HG03442 (cell line): ENCODE results near the gene ASF1B.

Experiments used
- ATAC-seq: cut with Tn5 transposase; IDR thresholded peaks from one replicate; pipeline ENCODE4 v1.9.1; 2021; ENCODE audit warnings: mild to moderate bottlenecking, moderate library complexity; ENCODE audit not compliant: unreplicated experiment

Gene ASF1B

GRCh38 chr19:14112051-14112808 lies 24.2 kb downstream of the ASF1B start:
- ATAC-seq: no peak

- no peak for ATAC-seq
Measured at GRCh38 chr19:14111486-14111885, 24.9 kb downstream of the ASF1B start.

GRCh38 chr19:14110650-14111049 lies 25.7 kb downstream of the ASF1B start:
- ATAC-seq: no peak

- no peak for ATAC-seq
Measured at GRCh38 chr19:14107581-14108461, 28.6 kb downstream of the ASF1B start.

GRCh38 chr19:14106840-14107239 lies 29.5 kb downstream of the ASF1B start:
- ATAC-seq: no peak

- ATAC-seq: no peak
Measured at GRCh38 chr19:14105680-14106079, 30.7 kb downstream of the ASF1B start.

GRCh38 chr19:14103310-14103709 lies 33.1 kb downstream of the ASF1B start:
- ATAC-seq: no peak

GRCh38 chr19:14102756-14103155 lies 33.6 kb downstream of the ASF1B start:
- no peak for ATAC-seq

GRCh38 chr19:14102102-14102696 lies 34.2 kb downstream of the ASF1B start:
- ATAC-seq: no peak

- no peak for ATAC-seq
Measured at GRCh38 chr19:14101003-14101545, 35.3 kb downstream of the ASF1B start.

- ATAC-seq: no peak
Measured at GRCh38 chr19:14097532-14098151, 38.7 kb downstream of the ASF1B start.

GRCh38 chr19:14096272-14096992 lies 40.0 kb downstream of the ASF1B start:
- no peak for ATAC-seq

GRCh38 chr19:14094854-14095253 lies 41.5 kb downstream of the ASF1B start:
- ATAC-seq: no peak

GRCh38 chr19:14093117-14093823 lies 43.1 kb downstream of the ASF1B start:
- no peak for ATAC-seq

- peak; percentile 6 for ATAC-seq
Measured at GRCh38 chr19:14091813-14092462, 44.5 kb downstream of the ASF1B start.

- ATAC-seq: peak; percentile 55
Measured at GRCh38 chr19:14091081-14091812, 45.1 kb downstream of the ASF1B start.

GRCh38 chr19:14090509-14091080 lies 45.8 kb downstream of the ASF1B start, which contains the start of gene SAMD1:
SAMD1 (minus strand) TSS chr19:14090751.
- peak; percentile 33 for ATAC-seq
